ENCODE data around the gene ABR.
"Not testable (repeated sequence)": the region's sequence is repeated elsewhere in the genome, so short reads cannot be mapped to it uniquely, and the experiment has no call there.

ABR gene

DNA sequence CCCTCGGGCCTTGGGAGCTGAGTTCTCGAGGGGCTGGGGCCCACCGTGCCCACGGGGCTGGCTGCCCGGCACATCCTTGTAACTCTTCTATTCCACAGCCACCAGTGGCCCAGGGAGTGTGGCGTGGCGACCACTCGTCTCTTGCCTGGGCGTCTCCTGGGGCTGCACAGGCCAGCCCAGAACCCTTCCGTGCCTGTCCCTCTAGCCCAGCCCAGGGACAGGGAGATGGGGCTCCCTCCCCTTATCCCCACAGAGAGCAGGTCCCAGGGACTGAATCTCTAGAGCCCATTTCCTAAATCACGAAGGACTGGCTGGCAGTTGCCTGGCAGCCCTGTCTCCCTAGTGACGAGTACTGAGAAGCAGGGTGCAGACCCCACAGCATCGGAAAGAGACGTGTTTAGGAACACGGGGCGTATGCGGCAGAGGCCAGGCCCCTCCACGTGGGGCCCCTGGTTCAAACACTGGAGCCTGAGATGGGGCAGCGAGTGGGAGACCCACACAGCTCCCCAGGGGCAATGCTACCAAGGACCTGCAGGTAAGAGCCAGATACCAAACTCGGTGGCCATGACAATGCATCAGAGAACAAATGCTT lies 131.8 kb downstream of the ABR start:
- DNase-seq (ENCODE audit: low spot score) = no peak

DNA sequence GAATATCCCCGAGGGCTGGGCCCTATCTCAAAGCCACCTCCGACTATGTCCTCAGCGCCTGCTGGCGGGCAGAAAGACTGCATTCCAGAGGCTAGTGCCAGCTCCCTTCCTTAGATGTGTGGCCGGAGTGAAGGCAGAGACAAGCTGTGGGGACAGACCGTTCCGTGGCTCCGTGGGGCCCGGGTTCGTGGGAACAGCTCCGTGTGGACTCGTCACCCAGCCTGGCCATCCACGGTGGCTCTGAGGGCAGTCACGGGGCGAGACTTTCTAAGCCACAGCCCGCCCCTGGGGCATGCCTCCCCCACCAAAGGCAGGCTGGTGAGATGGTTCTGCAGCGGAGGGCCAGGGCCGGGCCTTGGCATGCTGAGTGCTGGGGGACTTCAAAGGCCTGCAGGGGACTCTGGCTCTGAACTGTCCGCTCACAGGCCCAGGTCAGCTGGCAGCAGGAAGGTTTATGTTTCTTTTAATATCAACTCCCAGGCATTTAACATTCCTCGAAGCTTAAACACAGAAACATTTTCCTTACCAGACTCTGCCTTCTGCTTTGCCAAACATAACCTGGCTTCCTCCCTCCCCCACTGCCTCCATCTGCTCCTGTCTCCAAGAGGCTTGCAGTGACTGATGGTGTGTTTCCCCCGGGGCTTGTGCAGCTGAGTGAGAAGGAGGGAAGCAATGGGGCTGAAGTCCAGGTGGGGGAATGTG lies 132.5 kb downstream of the ABR start:
- DNase-seq (ENCODE audit: low spot score) = peak; percentile 73

DNA sequence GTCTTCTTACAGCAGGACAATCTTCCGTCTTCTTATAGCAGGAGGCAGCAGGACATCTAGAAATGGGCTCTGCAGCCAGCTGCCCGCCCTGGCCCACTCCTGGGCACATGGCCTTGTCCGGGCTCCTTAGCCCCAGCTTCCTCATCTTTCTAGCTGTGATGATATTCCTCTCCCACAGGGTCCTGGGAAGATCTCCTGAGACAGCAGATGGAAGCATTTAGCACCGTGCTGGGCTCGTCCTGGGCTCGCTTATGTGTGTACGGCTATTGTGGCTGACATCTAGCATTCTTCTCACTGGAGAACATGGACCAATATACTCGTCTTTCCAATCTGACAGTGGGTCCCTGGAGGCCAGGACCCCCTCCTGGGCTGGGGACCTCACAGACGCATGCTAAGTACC lies 134.3 kb downstream of the ABR start:
- no peak for DNase-seq (ENCODE audit: low spot score)

GRCh38 chr17:1044387-1045009 lies 135.3 kb downstream of the ABR start:
- not testable (repeated sequence) for DNase-seq (ENCODE audit: low spot score)

DNA sequence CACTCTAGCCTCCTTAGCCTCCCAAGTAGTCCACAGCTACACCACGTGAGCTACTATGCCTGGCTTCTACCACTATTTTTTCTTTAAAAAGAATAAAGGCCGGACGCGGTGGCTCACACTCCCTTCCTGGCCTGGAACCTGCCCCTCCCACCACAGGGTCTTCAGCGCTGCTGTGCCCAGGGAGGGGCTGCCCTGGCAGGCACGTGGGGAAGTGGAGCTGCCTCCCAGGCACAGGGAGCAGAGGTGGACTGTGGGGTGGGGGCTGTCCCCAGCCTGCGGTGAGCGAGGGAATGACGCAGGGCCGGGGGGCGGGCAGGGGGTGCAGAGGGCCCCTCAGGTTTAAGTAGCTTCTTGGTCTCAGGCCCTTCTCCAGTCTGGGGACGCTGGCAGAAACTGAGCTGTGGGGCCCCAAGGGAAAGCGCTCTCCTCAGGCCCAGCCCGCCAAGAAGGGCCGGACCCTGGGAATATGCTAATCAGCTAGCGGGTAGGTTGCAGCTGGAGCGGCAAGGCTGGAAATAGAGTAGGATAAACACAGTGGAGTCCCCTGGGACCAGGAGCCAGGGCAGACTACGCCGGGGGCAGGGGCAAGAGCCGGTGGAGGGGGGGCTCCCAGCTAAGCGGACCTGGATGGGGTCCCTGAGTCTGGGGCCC lies 136.1 kb downstream of the ABR start:
- no peak for DNase-seq (ENCODE audit: low spot score)

DNA sequence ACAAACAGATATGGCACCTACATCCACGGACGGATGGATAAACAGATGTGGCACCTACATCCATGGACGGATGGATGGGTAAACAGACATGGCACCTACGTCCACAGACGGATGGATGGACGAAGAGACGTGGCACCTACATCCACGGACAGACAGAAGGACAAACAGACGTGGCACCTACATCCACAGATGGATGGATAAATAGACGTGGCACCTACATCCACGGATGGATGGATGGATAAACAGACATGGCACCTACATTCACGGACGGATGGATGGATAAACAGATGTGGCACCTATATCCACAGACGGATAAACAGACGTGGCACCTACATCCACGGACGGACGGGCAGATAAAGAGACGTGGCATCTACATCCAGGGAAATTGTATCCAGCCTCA lies 137.3 kb downstream of the ABR start:
- DNase-seq (ENCODE audit: low spot score) = no peak

DNA sequence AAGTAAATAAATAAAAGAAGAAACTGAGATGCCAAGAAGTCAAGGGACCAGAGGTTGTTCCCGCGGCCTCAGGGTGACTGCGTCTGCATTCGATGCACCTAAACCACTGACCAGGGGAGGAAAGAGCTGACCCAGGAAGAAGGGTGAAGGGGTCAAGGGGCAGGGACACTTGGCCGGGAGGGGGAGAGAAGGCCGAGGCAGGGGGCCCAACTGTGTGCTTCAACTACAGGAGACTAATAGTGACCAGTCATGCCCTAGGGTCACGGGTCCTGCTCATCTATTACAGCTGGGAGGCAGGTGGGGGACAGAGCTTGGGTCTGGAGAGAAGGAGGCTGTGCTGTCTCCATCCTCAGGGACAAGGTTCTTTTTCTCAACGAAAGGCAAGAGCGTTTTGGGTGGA lies 138.0 kb downstream of the ABR start:
- no peak for DNase-seq (ENCODE audit: low spot score)

- DNase-seq (ENCODE audit: low spot score) = no peak
These were observed 139.6 kb downstream of the ABR start for GRCh38 chr17:1040216-1040600.

GRCh38 chr17:1039511-1040215 lies 140.1 kb downstream of the ABR start:
- DNase-seq (ENCODE audit: low spot score) = no peak

GRCh38 chr17:1039123-1039507 lies 140.7 kb downstream of the ABR start:
- DNase-seq (ENCODE audit: low spot score) = no peak

DNA sequence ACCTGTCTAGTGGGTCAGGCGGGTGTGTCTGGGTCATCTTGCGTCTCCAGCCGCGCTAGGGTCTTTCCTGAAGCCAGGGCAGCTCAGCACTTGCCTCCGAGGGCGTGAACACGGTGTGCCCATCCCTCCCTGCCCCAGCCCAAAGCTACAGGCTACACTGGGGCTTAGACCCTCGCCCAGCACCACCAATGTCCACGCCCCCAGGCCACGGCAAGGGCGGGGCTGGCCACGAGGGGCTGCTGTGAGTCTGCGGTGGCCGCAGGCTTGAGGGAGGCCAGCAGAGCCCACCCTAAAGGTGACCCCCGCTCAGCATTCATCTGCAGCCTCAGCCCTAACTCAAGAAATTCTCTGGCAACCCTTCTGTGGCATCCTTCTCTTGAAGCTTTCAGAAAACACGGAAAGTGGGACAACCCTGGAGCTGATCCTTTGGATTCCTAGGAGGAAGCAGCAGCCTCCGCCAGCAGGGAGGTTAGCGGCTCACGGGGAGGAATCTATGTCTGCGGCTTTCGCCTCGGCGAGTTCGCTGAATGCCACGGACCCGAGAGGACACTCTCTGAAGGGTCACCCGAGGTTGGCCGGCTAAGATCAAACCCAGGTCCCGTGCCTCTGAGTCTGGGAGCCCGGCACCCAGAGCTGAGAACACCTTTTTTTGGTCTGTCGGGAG lies 141.2 kb downstream of the ABR start:
- no peak for DNase-seq (ENCODE audit: low spot score)

DNA sequence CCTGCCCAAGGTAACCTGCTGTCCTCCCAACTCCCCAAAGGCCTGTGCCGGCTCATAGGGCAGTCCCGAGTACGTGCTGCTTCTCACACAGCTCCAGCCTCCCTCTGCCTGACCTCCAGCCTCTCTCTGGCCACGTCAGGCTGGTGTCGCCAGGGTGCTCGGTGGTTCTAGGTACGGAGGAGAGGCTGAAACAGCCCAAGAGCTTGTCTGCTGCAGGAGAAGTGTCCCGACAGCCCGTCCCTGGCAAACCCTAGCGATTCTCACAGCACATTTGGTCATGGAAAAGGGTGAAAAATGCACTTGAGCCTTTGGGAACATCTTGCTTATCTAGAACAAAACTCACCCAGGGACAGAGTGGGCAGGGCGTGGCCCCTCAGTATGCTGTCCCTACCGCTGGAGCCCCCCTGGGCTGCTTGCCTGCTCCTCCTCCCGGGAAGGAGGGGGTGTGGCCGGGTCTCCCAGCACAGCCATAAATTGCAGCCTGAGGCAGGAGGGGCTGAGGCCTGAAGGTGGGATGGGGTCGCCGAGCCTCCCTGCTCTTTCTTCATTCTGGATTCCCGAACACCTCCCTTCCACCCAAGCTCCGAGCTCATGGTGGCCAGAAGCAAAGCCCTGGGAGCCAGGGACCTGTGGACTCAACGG lies 142.4 kb downstream of the ABR start:
- DNase-seq (ENCODE audit: low spot score) = no peak

DNA sequence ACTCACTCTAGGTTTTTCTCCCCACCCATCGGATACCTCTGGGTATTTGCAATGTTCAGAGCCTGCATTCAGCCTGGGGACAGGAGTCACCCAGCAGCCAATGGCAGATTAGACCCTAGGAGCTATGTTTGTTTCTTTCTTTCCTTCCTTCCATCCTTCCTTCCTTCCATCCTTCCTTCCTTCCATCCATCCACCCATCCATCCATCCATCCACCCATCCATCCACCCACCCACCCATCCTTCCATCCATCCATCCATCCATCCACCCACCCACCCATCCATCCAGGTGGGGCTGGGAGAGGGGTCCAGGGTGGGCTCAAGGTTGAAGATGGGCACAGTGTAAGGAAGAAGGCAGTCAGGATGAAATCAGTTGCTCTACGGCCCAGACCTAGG lies 142.9 kb downstream of the ABR start:
- no peak for DNase-seq (ENCODE audit: low spot score)

- no peak for DNase-seq (ENCODE audit: low spot score)
These were observed 143.5 kb downstream of the ABR start for GRCh38 chr17:1036171-1036844.

DNA sequence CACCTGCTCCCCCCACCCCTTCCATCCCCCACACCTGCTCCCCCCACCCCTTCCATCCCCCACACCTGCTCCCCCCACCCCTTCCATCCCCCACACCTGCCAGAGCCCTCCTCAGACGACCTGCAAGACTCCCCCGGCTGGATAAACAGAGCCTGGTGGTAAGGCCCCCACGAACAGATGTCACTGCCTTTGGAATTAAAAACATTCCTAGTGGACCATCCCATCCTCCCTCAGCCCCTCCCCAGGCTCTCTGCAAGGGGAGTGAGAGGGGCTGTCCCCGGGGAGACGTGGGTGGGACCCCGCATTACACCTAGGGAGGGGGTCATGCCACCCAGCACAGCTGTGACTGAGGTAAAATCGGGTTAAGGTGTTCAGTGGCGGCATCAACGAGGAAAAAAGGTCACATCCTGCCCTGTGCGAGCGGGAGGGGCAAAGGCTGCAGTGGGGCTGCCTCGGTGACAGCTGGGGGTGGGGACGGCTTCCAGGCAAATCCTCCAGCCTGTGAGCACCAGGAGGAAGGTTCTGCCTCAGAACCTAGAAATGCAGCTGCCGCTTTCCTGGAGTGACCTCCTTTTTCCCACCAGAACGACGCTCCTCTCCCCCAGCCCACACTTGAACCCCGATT lies 144.1 kb downstream of the ABR start:
- no peak for DNase-seq (ENCODE audit: low spot score)

DNA sequence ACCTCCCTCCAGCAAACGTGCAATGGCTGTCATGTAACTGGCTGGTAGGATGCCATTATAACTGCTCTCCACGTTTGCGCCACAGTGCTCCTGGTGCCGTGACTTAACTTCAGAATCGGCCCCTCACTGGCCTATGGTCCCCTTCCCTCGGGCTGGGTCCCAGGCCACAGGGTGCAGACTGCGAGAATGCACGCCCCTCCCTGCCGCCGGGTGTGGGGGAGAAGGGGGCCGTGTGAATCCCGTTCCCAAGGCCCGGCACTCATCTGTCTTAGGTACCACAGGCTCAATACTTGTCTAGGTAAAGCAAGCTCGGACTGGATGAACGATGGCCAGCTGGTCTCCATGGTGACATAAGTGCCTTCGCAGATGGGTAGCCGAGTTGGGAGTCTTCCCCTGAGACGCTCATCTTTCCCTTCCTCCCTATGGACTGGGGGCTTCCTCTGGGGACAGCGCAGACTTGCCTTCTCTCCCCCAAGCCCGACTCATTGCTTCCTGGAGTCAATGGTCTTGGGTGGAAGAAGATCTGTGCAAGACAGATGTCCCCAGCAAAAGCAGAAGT lies 145.1 kb downstream of the ABR start:
- no peak for DNase-seq (ENCODE audit: low spot score)

- DNase-seq (ENCODE audit: low spot score) = no peak
These were observed 146.3 kb downstream of the ABR start for GRCh38 chr17:1033503-1033902.

- no peak for DNase-seq (ENCODE audit: low spot score)
These were observed 147.4 kb downstream of the ABR start for GRCh38 chr17:1032391-1032790.

- DNase-seq (ENCODE audit: low spot score) = peak; percentile 70
These were observed 148.1 kb downstream of the ABR start for GRCh38 chr17:1031711-1032110.
